GM23338 (cell line): ENCODE data around the gene FMOD. TPM values are rescaled to one million over a fixed set of nuclear protein-coding genes. Genes with fewer than 3 reads are reported as not detected.

Experiments
- ATAC-seq: fragments of 200-7000 bp; cut with Tn5 transposase; 3 replicates; pipeline ENCODE4 v1.9.1; 2020
- DNase-seq: peaks from one replicate; pipeline ENCODE4 v3.0.0-alpha.2; 2015; ENCODE audit warnings: low spot score
- H2AFZ ChIP-seq: fragments of 200-600 bp; sonication (generic); 2 replicates; pipeline ENCODE4 v1.8.0; 2016; ENCODE audit warnings: antibody characterized with exemption, mild to moderate bottlenecking, moderate library complexity
- H3F3A ChIP-seq: fragments of 200-600 bp; sonication (generic); replicated peaks from 2 replicates; pipeline ENCODE4 v1.8.0; 2017; ENCODE audit warnings: antibody characterized with exemption, mixed run types, low read depth
- H3K27ac ChIP-seq: fragments of 200-600 bp; sonication (generic); 2 replicates; pipeline ENCODE4 v1.6.1; 2016; ENCODE audit warnings: low read depth
- H3K27me3 ChIP-seq: fragments of 200-600 bp; sonication (generic); 2 replicates; pipeline ENCODE4 v1.8.0; 2016; ENCODE audit warnings: mild to moderate bottlenecking, mixed run types, moderate library complexity; ENCODE audit not compliant: insufficient read depth
- H3K36me3 ChIP-seq: fragments of 200-600 bp; sonication (generic); 2 replicates; pipeline ENCODE4 v1.8.0; 2016; ENCODE audit warnings: mild to moderate bottlenecking; ENCODE audit not compliant: insufficient read depth
- H3K4me1 ChIP-seq: fragments of 200-600 bp; sonication (generic); 2 replicates; pipeline ENCODE4 v1.8.0; 2016; ENCODE audit warnings: mild to moderate bottlenecking, moderate library complexity; ENCODE audit not compliant: insufficient read depth
- H3K4me2 ChIP-seq: fragments of 200-600 bp; sonication (generic); 2 replicates; pipeline ENCODE4 v1.7.1; 2017; ENCODE audit warnings: mixed run types
- H3K4me3 ChIP-seq: fragments of 200-600 bp; sonication (generic); 2 replicates; pipeline ENCODE4 v1.6.1; 2016; ENCODE audit warnings: mixed run types
- H3K79me2 ChIP-seq: fragments of 200-600 bp; sonication (generic); replicated peaks from 2 replicates; pipeline ENCODE4 v1.8.0; 2017; ENCODE audit warnings: mild to moderate bottlenecking; ENCODE audit not compliant: insufficient read depth
- H3K9me2 ChIP-seq: fragments of 200-600 bp; sonication (generic); 2 replicates; pipeline ENCODE4 v1.8.0; 2017; ENCODE audit not compliant: insufficient read depth
- H4K20me1 ChIP-seq: fragments of 200-600 bp; sonication (generic); replicated peaks from 2 replicates; pipeline ENCODE4 v1.8.0; 2017; ENCODE audit warnings: mild to moderate bottlenecking; ENCODE audit not compliant: insufficient read depth
- H3K27ac Mint-ChIP-seq: 2 replicates; pipeline ENCODE4 v1.8.0; 2020; ENCODE audit warnings: inconsistent platforms, mild to moderate bottlenecking, moderate library complexity, mixed read lengths
- H3K27me3 Mint-ChIP-seq: 3 replicates; pipeline ENCODE4 v1.8.0; 2022; ENCODE audit warnings: low read depth, mild to moderate bottlenecking, moderate library complexity, mixed read lengths, inconsistent platforms; ENCODE audit not compliant: insufficient read depth, poor library complexity
- H3K36me3 Mint-ChIP-seq: 3 replicates; pipeline ENCODE4 v1.8.0; 2021; ENCODE audit warnings: low read depth, mild to moderate bottlenecking, inconsistent platforms, moderate library complexity, mixed read lengths
- H3K4me1 Mint-ChIP-seq: 3 replicates; pipeline ENCODE4 v1.8.0; 2020; ENCODE audit warnings: mild to moderate bottlenecking, inconsistent platforms, mixed read lengths
- H3K4me3 Mint-ChIP-seq: 3 replicates; pipeline ENCODE4 v1.8.0; 2021; ENCODE audit warnings: moderate library complexity, mild to moderate bottlenecking, inconsistent platforms, mixed read lengths
- H3K9me3 Mint-ChIP-seq: 3 replicates; pipeline ENCODE4 v1.8.0; 2020; ENCODE audit warnings: moderate library complexity, mild to moderate bottlenecking, inconsistent platforms, mixed read lengths
- CREB1 ChIP-seq: fragments of 250-450 bp; sonication (Bioruptor Pico); IDR thresholded peaks from 2 replicates; pipeline ENCODE4 v1.5.0; 2020; ENCODE audit warnings: low read depth, mild to moderate bottlenecking, moderate library complexity
- ETS1 ChIP-seq: IDR thresholded peaks from 2 replicates; pipeline ENCODE4 v1.6.1; 2016; ENCODE audit warnings: antibody characterized with exemption
- EZH2phosphoT487 ChIP-seq: fragments of 200-600 bp; sonication (generic); IDR thresholded peaks from one replicate; pipeline ENCODE4 v1.8.1; 2018; ENCODE audit warnings: antibody characterized with exemption; ENCODE audit not compliant: unreplicated experiment
- JUNB ChIP-seq: IDR thresholded peaks from one replicate; pipeline ENCODE4 v1.6.1; 2016; ENCODE audit warnings: antibody characterized with exemption; ENCODE audit not compliant: unreplicated experiment
- NANOG ChIP-seq: IDR thresholded peaks from 2 replicates; pipeline ENCODE4 v1.6.1; 2016; ENCODE audit warnings: antibody characterized with exemption, borderline replicate concordance
- POLR2AphosphoS5 ChIP-seq: IDR thresholded peaks from 2 replicates; pipeline ENCODE4 v1.6.1; 2016; ENCODE audit warnings: antibody characterized with exemption, low read depth
- REST ChIP-seq: IDR thresholded peaks from one replicate; pipeline ENCODE4 v1.6.1; 2018; ENCODE audit warnings: antibody characterized with exemption; ENCODE audit not compliant: unreplicated experiment
- STAT1 ChIP-seq: IDR thresholded peaks from one replicate; pipeline ENCODE4 v1.6.1; 2016; ENCODE audit warnings: antibody characterized with exemption; ENCODE audit not compliant: unreplicated experiment
- ZNF114 ChIP-seq: fragments of 250-450 bp; sonication (Bioruptor Pico); IDR thresholded peaks from 2 replicates; pipeline ENCODE4 v1.5.0; 2020; ENCODE audit warnings: mild to moderate bottlenecking, moderate library complexity
- ZNF331 ChIP-seq: fragments of 250-450 bp; sonication (Bioruptor Pico); IDR thresholded peaks from 2 replicates; pipeline ENCODE4 v1.5.0; 2020; ENCODE audit warnings: low read depth, mild to moderate bottlenecking, moderate library complexity
- polyA plus RNA-seq: library from polyadenylated mRNA; unstranded; fragments of >200 nt; fragmentation: Nextera tagmentation; extraction: Ambion mirVana; gene quantifications from 2 replicates; pipeline ENCODE4 v1.2.1, GENCODE V29; 2016
- total RNA-seq: library from RNA; depleted of rRNA; stranded (reverse); fragments of >200 nt; shearing (Covaris generic); gene quantifications from 2 replicates; pipeline ENCODE4 v1.2.3, GENCODE V29; 2014
- TF ChIP-seq, protein P1 (sequence below): fragments of 250-450 bp; sonication (Bioruptor Pico); IDR thresholded peaks from 2 replicates; pipeline ENCODE4 v1.5.0; 2020; ENCODE audit warnings: mild to moderate bottlenecking, moderate library complexity

The FMOD gene
- total and polyA plus RNA-seq, 2 experiments from 2014 or later, result 0.27 to 1.3 TPM

- TF ChIP-seq POLR2AphosphoS5 (no peak), JUNB (no peak), ETS1 (no peak), REST (no peak)
Measured at GRCh38 chr1:203308328-203308922, 42.5 kb downstream of the FMOD start (continued).

DNA sequence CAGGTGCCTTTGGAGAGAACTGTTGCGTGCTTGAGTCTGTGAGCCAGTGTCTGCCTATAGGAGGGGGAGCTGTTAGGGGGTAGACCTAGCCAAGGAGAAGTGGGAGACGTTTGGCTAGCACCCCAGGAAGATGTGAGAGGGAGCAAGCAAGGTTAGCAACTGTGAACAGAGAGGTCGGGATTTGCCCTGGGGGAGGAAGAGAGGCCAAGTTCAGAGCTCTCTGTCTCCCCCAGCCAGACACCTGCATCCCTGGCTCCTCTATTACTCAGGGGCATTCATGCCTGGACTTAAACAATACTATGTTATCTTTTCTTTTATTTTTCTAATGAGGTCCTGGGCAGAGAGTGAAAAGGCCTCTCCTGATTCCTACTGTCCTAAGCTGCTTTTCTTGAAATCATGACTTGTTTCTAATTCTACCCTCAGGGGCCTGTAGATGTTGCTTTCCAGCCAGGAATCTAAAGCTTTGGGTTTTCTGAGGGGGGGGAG is 43.2 kb downstream of the FMOD start:
- Mint-ChIP-seq H3K27ac (0 out of 2 replicates have a peak overlapping the region, but pooled peaks have one; percentile 49), H3K36me3 (no peaks in the 10 kb centered on the region; the same call in 1 of the 3 replicates), H3K9me3 (no peaks in the 10 kb centered on the region), H3K27me3 (peaks cover 94% of the 10 kb centered on the region), H3K4me3 (peak overlapping the region; percentile 74), H3K4me1 (peaks cover 60% of the 10 kb centered on the region)
- Histone ChIP-seq H3K9me2 (no peaks in the 10 kb centered on the region), H3K36me3 (no peaks in the 10 kb centered on the region), H3K27me3 (peaks cover 97% of the 10 kb centered on the region), H3K4me3 (peak overlapping the region; percentile 84), H4K20me1 (peaks cover 22% of the 10 kb centered on the region), H2AFZ (no peak overlapping the region), H3K4me2 (peak overlapping the region; percentile 90), H3K4me1 (peaks cover 28% of the 10 kb centered on the region), H3K27ac (no peak overlapping the region), H3F3A (0 out of 2 replicates have a peak, but pooled peaks cover 11% of the 10 kb centered on the region), H3K79me2 (no peaks in the 10 kb centered on the region)
- peak; percentile 77 for DNase-seq
- peak; percentile 62 for ATAC-seq
- no peak for TF ChIP-seq POLR2AphosphoS5
- TF ChIP-seq, protein P1, sequence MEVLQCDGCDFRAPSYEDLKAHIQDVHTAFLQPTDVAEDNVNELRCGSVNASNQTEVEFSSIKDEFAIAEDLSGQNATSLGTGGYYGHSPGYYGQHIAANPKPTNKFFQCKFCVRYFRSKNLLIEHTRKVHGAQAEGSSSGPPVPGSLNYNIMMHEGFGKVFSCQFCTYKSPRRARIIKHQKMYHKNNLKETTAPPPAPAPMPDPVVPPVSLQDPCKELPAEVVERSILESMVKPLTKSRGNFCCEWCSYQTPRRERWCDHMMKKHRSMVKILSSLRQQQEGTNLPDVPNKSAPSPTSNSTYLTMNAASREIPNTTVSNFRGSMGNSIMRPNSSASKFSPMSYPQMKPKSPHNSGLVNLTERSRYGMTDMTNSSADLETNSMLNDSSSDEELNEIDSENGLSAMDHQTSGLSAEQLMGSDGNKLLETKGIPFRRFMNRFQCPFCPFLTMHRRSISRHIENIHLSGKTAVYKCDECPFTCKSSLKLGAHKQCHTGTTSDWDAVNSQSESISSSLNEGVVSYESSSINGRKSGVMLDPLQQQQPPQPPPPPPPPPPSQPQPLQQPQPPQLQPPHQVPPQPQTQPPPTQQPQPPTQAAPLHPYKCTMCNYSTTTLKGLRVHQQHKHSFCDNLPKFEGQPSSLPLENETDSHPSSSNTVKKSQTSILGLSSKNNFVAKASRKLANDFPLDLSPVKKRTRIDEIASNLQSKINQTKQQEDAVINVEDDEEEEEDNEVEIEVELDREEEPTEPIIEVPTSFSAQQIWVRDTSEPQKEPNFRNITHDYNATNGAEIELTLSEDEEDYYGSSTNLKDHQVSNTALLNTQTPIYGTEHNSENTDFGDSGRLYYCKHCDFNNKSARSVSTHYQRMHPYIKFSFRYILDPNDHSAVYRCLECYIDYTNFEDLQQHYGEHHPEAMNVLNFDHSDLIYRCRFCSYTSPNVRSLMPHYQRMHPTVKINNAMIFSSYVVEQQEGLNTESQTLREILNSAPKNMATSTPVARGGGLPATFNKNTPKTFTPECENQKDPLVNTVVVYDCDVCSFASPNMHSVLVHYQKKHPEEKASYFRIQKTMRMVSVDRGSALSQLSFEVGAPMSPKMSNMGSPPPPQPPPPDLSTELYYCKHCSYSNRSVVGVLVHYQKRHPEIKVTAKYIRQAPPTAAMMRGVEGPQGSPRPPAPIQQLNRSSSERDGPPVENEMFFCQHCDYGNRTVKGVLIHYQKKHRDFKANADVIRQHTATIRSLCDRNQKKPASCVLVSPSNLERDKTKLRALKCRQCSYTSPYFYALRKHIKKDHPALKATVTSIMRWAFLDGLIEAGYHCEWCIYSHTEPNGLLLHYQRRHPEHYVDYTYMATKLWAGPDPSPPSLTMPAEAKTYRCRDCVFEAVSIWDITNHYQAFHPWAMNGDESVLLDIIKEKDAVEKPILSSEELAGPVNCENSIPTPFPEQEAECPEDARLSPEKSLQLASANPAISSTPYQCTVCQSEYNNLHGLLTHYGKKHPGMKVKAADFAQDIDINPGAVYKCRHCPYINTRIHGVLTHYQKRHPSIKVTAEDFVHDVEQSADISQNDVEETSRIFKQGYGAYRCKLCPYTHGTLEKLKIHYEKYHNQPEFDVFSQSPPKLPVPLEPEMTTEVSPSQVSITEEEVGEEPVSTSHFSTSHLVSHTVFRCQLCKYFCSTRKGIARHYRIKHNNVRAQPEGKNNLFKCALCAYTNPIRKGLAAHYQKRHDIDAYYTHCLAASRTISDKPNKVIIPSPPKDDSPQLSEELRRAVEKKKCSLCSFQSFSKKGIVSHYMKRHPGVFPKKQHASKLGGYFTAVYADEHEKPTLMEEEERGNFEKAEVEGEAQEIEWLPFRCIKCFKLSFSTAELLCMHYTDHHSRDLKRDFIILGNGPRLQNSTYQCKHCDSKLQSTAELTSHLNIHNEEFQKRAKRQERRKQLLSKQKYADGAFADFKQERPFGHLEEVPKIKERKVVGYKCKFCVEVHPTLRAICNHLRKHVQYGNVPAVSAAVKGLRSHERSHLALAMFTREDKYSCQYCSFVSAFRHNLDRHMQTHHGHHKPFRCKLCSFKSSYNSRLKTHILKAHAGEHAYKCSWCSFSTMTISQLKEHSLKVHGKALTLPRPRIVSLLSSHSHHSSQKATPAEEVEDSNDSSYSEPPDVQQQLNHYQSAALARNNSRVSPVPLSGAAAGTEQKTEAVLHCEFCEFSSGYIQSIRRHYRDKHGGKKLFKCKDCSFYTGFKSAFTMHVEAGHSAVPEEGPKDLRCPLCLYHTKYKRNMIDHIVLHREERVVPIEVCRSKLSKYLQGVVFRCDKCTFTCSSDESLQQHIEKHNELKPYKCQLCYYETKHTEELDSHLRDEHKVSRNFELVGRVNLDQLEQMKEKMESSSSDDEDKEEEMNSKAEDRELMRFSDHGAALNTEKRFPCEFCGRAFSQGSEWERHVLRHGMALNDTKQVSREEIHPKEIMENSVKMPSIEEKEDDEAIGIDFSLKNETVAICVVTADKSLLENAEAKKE (CRISPR knock-in tag), result peak; percentile 31; the same call in 1 of the 2 replicates
- peak; percentile 30; the same call in 1 of the 2 replicates for TF ChIP-seq NANOG
- no peak for TF ChIP-seq STAT1
- TF ChIP-seq EZH2phosphoT487, result no peak
- no peak for TF ChIP-seq ZNF114
- TF ChIP-seq CREB1 (CRISPR knock-in tag), result no peak
- TF ChIP-seq JUNB, result no peak
- no peak for TF ChIP-seq ZNF331 (CRISPR knock-in tag)
